PC-9 (cell line): ENCODE data around the gene MLST8. TPM values are rescaled to one million over a fixed set of nuclear protein-coding genes. Genes with fewer than 3 reads are reported as not detected.
"Not testable (repeated sequence)": the region's sequence is repeated elsewhere in the genome, so short reads cannot be mapped to it uniquely, and the experiment has no call there.

Experiments used
- BruUV-seq: library from RNA; stranded (reverse); fragments of 400-500 nt; replicated peaks from 2 replicates; lab custom pipeline; 2021; lab: Mats Ljungman, UMichigan
- CTCF ChIA-PET: fragments of 300-600 bp; sonication (Branson Sonifier 250); formaldehyde crosslinking; loops from one replicate; lab custom pipeline; 2022; ENCODE audit warnings: antibody characterized with exemption; lab: Charles Lee
- POLR2A ChIA-PET: fragments of 300-600 bp; sonication (Branson Sonifier 250); formaldehyde crosslinking; loops from one replicate; lab custom pipeline; 2022; ENCODE audit warnings: antibody characterized with exemption; ENCODE audit not compliant: unreplicated experiment; lab: Charles Lee
- DNase-seq, 2 experiments: peaks; one replicate each; pipeline versions ENCODE4 v3.0.0 to v3.0.0-alpha.2; 2015 to 2022; ENCODE audit warnings: mixed read lengths in 1 of 2
- H2AFZ ChIP-seq: fragments of 200-600 bp; sonication (generic); 2 replicates; pipeline ENCODE4 v1.8.1; 2017; ENCODE audit warnings: antibody characterized with exemption
- H3F3A ChIP-seq: fragments of 200-600 bp; sonication (generic); 2 replicates; pipeline ENCODE4 v1.8.1; 2017; ENCODE audit warnings: antibody characterized with exemption, mild to moderate bottlenecking, low read depth; ENCODE audit not compliant: insufficient read depth
- H3K27ac ChIP-seq: fragments of 200-600 bp; sonication (generic); 2 replicates; pipeline ENCODE4 v1.6.1; 2016; ENCODE audit warnings: mixed run types
- H3K27me3 ChIP-seq: fragments of 200-600 bp; sonication (generic); 2 replicates; pipeline ENCODE4 v1.6.1; 2016; ENCODE audit warnings: low read depth, mixed run types; ENCODE audit not compliant: insufficient read depth
- H3K36me3 ChIP-seq: fragments of 200-600 bp; sonication (generic); 2 replicates; pipeline ENCODE4 v1.6.1; 2016; ENCODE audit warnings: low read depth, mixed run types
- H3K4me1 ChIP-seq: fragments of 200-600 bp; sonication (generic); replicated peaks from 2 replicates; pipeline ENCODE4 v1.6.1; 2016; ENCODE audit warnings: mixed run types; ENCODE audit not compliant: insufficient read depth
- H3K4me2 ChIP-seq: fragments of 200-600 bp; sonication (generic); 2 replicates; pipeline ENCODE4 v1.6.1; 2017; ENCODE audit warnings: mixed run types
- H3K4me3 ChIP-seq: fragments of 200-600 bp; sonication (generic); 2 replicates; pipeline ENCODE4 v1.6.1; 2016; ENCODE audit warnings: mixed run types
- H3K79me2 ChIP-seq: fragments of 200-600 bp; sonication (generic); 2 replicates; pipeline ENCODE4 v1.6.1; 2017; ENCODE audit warnings: low read depth, mixed run types
- H3K9me2 ChIP-seq: fragments of 200-600 bp; sonication (generic); 2 replicates; pipeline ENCODE4 v1.8.1; 2017; ENCODE audit warnings: mild to moderate bottlenecking; ENCODE audit not compliant: insufficient read depth
- H3K9me3 ChIP-seq: fragments of 200-600 bp; sonication (generic); 2 replicates; pipeline ENCODE4 v1.8.1; 2016; ENCODE audit warnings: low read depth; ENCODE audit not compliant: insufficient read depth
- H4K20me1 ChIP-seq: fragments of 200-600 bp; sonication (generic); 2 replicates; pipeline ENCODE4 v1.8.1; 2017; ENCODE audit not compliant: insufficient read depth
- EZH2 ChIP-seq: fragments of 200-600 bp; sonication (generic); IDR thresholded peaks from 2 replicates; pipeline ENCODE4 v1.8.0; 2017; ENCODE audit warnings: antibody characterized with exemption, low read depth
- intact Hi-C: fragments of 100-400 bp; cut with micrococcal nuclease; formaldehyde crosslinking; loops from one replicate; pipeline ENCODE4 v1.10.0; 2022; ENCODE audit not compliant: unreplicated experiment
- total RNA-seq: library from RNA; stranded (reverse); gene quantifications from 2 replicates; pipeline ENCODE4 v1.2.3, GENCODE V29; 2021
- TF ChIP-seq, protein P1 (sequence below): fragments of 200-600 bp; sonication (generic); conservative IDR thresholded peaks from 2 replicates; pipeline ENCODE4 v1.6.1; 2017; ENCODE audit warnings: mixed run types, antibody characterized with exemption, mild to moderate bottlenecking, moderate library complexity

The MLST8 gene
- total RNA-seq, 1 experiment from 2014 or later = 66.3 TPM

DNA sequence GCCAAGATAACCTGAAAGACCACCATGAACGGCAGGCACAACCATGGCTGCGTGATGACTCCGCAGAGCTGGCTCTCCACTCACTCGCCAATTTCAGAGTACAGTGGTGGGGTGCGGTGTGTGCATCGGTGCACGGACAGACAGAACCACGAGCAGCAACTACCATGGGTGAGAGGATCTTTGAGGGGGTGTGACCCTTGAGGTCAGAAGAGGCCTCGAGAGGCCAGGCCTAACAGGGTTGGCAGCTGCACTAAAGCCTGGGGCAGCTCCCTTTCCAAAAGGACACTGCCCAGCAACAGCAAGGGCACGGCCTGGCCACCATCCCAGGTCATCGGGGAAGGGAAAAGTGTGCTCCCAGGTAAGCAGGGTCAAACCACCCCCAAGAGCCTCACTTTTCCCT lies 48.0 kb downstream of the MLST8 start:
- 0 out of 2 replicates have a peak overlapping the region, but pooled peaks have one; percentile 85 for H3K4me2 ChIP-seq
- DNase-seq = no peak
- peaks cover 46% of the 10 kb centered on the region for H4K20me1 ChIP-seq
- no peaks in the 10 kb centered on the region for H3K27me3 ChIP-seq
- H3K79me2 ChIP-seq = peaks cover 32% of the 10 kb centered on the region
- H3F3A ChIP-seq = peaks cover 80% of the 10 kb centered on the region
- H2AFZ ChIP-seq = no peak overlapping the region
- no peaks in the 10 kb centered on the region for H3K9me3 ChIP-seq
- ChIA-PET POLR2A (no interaction called here), CTCF (no interaction called here)
- TF ChIP-seq, protein P1, sequence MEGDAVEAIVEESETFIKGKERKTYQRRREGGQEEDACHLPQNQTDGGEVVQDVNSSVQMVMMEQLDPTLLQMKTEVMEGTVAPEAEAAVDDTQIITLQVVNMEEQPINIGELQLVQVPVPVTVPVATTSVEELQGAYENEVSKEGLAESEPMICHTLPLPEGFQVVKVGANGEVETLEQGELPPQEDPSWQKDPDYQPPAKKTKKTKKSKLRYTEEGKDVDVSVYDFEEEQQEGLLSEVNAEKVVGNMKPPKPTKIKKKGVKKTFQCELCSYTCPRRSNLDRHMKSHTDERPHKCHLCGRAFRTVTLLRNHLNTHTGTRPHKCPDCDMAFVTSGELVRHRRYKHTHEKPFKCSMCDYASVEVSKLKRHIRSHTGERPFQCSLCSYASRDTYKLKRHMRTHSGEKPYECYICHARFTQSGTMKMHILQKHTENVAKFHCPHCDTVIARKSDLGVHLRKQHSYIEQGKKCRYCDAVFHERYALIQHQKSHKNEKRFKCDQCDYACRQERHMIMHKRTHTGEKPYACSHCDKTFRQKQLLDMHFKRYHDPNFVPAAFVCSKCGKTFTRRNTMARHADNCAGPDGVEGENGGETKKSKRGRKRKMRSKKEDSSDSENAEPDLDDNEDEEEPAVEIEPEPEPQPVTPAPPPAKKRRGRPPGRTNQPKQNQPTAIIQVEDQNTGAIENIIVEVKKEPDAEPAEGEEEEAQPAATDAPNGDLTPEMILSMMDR = no peak
- TF ChIP-seq EZH2 = no peak
- peaks cover 16% of the 10 kb centered on the region for H3K36me3 ChIP-seq
- no peaks in the 10 kb centered on the region for H3K9me2 ChIP-seq
- no TSS peak for BruUV-seq
- intact Hi-C loops = loop anchor here (5.0 to 10.0 kb wide), 3 partner anchors 41 to 249 kb away; partner anchors contain the start of genes BRICD5, PGP and ZNF598
- no peak overlapping the region for H3K27ac ChIP-seq
- peaks cover 22% of the 10 kb centered on the region for H3K4me1 ChIP-seq
- no peak overlapping the region for H3K4me3 ChIP-seq

DNA sequence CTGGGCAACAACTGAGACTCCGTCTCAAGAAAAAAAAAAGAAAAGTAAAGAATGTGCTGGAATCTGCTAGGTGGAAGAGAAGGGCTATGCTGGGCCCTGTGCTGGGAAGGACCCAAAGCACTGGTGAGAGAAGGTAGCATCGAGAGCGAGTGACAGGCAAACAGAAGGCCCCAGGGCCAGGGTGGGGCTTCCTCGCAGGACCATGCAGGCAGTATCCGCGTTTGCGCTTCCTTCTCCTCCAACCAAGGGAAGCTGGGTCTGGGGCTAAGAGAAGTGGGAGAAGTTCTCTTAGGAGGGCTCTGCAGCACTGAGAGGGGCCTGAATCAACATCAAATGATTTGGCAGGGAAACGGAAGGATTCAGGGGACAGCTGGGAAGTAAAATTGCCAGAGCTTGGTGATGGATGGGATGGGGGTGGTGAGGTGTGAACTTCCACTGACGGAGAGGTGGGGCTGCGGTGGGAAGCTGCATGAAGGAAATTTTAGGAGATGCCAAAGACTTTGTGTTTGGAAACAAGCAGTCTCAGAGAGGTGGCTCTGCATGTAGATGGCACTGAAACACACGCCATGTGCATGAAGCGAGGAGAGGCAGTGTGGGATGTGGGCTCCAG lies 51.4 kb downstream of the MLST8 start:
- no peak overlapping the region for H3K4me3 ChIP-seq

DNA sequence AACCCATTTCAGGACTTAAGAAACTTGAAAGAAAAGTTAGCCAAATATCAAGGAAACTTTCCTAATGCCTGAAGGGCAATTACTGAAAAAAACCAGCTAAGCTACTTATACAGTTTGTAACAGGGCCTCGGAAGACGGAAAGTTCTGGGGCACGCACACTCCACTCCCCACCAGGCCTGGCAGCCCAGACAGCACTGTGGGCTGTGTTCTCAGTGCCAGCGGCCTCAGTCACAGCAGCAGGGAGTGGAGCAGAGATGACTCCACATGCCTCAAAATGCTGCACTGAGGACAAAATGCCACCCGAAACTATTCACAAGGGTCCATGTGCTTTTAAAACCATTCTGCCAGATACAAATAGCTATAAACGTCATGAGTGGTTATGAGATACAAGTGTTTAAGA lies 52.5 kb downstream of the MLST8 start:
- no peak for DNase-seq
- Histone ChIP-seq H3F3A (peaks cover 95% of the 10 kb centered on the region), H3K4me1 (peaks cover 7% of the 10 kb centered on the region), H2AFZ (no peak overlapping the region), H3K36me3 (peaks cover 46% of the 10 kb centered on the region), H3K9me2 (no peaks in the 10 kb centered on the region), H3K79me2 (peaks cover 42% of the 10 kb centered on the region), H3K4me3 (no peak overlapping the region), H3K9me3 (no peaks in the 10 kb centered on the region), H4K20me1 (peaks cover 70% of the 10 kb centered on the region), H3K27me3 (no peaks in the 10 kb centered on the region), H3K27ac (no peak overlapping the region), H3K4me2 (no peak overlapping the region)
- ChIA-PET CTCF (no interaction called here), POLR2A (interaction anchor here (0.7 kb wide), 1 partner anchor 213 kb away, joined by 6 read pairs; the partner anchor contains the start of gene NTN3)
- intact Hi-C loops = loop anchor here (10.0 kb wide), 1 partner anchor 253 kb away; the partner anchor contains the start of gene ZNF598
- BruUV-seq = no TSS peak
- TF ChIP-seq, protein P1 = no peak
- no peak for TF ChIP-seq EZH2

More for the DNA sequence above, 51.4 kb downstream of the MLST8 start:
- H3K4me1 ChIP-seq = peaks cover 18% of the 10 kb centered on the region
- peaks cover 42% of the 10 kb centered on the region for H3K36me3 ChIP-seq
- intact Hi-C loops = loop anchor here (10.0 kb wide), 1 partner anchor 252 kb away; the partner anchor contains the start of gene ZNF598
- BruUV-seq = no TSS peak
- no peak overlapping the region for H2AFZ ChIP-seq
- H3F3A ChIP-seq = peaks cover 98% of the 10 kb centered on the region
- ChIA-PET POLR2A (no interaction called here), CTCF (no interaction called here)
- no peak overlapping the region for H3K4me2 ChIP-seq
- no peak for DNase-seq
- no peaks in the 10 kb centered on the region for H3K9me3 ChIP-seq
- peaks cover 67% of the 10 kb centered on the region for H4K20me1 ChIP-seq
- H3K79me2 ChIP-seq = peaks cover 32% of the 10 kb centered on the region
- TF ChIP-seq EZH2 = no peak
- TF ChIP-seq, protein P1 = no peak
- H3K9me2 ChIP-seq = no peaks in the 10 kb centered on the region
- H3K27me3 ChIP-seq = no peaks in the 10 kb centered on the region
- no peak overlapping the region for H3K27ac ChIP-seq

DNA sequence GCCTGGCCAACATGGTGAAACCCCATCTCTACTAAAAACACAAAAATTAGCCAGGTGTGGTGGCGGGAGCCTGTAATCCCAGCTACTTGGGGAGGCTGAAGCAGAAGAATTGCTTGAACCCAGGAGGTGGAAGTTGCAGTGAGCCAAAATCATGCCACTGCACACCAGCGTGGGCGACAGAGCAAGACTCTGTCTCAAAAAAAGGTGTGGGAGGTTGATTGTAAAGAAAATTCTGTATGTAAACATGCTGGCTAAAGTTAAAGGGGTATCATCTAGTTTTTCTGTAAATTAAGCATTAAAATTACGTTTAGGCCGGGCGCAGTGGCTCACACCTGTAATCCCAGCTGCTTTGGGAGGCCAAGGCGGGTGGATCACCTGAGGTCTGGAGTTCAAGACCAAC lies 53.3 kb downstream of the MLST8 start:
- H3K9me3 ChIP-seq, H3K4me2 ChIP-seq, H3K27ac ChIP-seq, H3K9me2 ChIP-seq, H3K4me1 ChIP-seq, H2AFZ ChIP-seq, BruUV-seq, H3K4me3 ChIP-seq, CTCF ChIA-PET, H3K27me3 ChIP-seq, DNase-seq: not testable (repeated sequence)
- intact Hi-C loops = loop anchor here (10.0 kb wide), 1 partner anchor 254 kb away; the partner anchor contains the start of gene ZNF598
- Histone ChIP-seq H3K36me3 (peaks cover 49% of the 10 kb centered on the region), H4K20me1 (peaks cover 72% of the 10 kb centered on the region), H3K79me2 (peaks cover 50% of the 10 kb centered on the region), H3F3A (peaks cover 87% of the 10 kb centered on the region)
- POLR2A ChIA-PET = interaction anchor here (0.6 to 0.7 kb wide), 2 partner anchors 20 to 35 kb away, joined by 4 to 5 read pairs; no protein-coding TSS in a partner anchor
